SK-N-MC (cell line): ENCODE data around the gene CALCOCO1.

Experiments
- EZH2 ChIP-seq: fragments of 200-600 bp; sonication (generic); IDR thresholded peaks from one replicate; pipeline ENCODE4 v1.6.1; 2017; ENCODE audit warnings: antibody characterized with exemption
- FOXP2 ChIP-seq: optimal IDR thresholded peaks from 2 replicates; pipeline ENCODE3; 2011; ENCODE audit warnings: mild to moderate bottlenecking, moderate library complexity; ENCODE audit not compliant: insufficient read depth; ENCODE audit errors: extremely low read length, control extremely low read depth
- POLR2AphosphoS5 ChIP-seq: IDR thresholded peaks from 2 replicates; pipeline ENCODE4 v1.6.1; 2012; ENCODE audit warnings: mild to moderate bottlenecking, low read depth, low read length, borderline replicate concordance

GRCh38 chr12:53765891-53766290 lies 38.6 kb upstream of the CALCOCO1 start:
- no peak for TF ChIP-seq POLR2AphosphoS5
- TF ChIP-seq EZH2: no peak
- TF ChIP-seq FOXP2: no peak
